ENCODE measurements around the gene LCOR.

- TF ChIP-seq CTCF (IDR thresholded peaks at IDR 0.05) (no peak), POLR2A (IDR thresholded peaks at IDR 0.05) (no peak)
Measured at GRCh38 chr10:97006364-97006763, 174.3 kb downstream of the LCOR start.
